ENCODE measurements around the gene TACR1.
A peak's percentile ranks its signal among the peaks of the same experiment; 100 is the strongest.
"Not testable (repeated sequence)": the region's sequence is repeated elsewhere in the genome, so short reads cannot be mapped to it uniquely, and the experiment has no call there.

TACR1 gene

DNA sequence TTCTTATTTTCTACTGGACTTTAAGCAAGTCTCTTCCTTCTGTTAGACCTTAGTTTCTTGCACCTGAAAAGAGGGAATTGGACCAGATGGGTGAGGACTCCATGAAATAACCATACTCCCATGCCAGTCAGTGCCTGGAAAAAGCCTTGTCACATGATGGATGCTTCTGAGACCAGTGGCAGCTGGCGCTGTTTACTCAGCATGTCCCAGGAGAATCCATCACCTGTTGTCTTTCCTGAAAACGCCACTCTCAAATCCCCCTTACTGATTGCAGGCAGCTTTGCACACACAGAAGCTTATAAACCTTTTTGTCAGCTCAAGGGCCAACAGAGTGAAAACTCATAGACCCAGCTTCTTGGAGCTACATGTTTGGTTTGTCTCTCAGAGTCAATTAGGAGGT is 123.2 kb downstream of the TACR1 start:
- DNase-seq, result peak; percentile 96

DNA sequence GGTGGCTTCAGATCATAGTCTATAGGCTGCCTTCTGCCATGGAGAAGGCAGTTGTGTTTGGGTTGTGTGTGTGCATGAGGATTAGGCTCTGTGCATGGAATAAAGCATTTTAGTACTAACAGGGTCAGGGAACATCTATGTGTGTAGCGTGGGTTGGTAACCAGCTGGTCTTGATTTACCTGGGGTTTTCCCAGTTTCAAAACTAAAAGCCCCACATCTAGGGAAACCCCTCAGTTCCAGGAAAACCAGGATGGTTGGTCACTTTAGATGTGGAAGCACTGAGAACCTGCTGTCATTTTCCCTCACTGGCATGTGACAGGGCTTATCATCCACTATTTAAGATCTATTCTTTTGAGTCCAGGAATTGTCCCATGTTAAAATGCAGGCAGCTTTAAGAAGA is 124.6 kb downstream of the TACR1 start:
- no peak for DNase-seq

GRCh38 chr2:75074228-75074627 is 125.1 kb downstream of the TACR1 start:
- no peak for DNase-seq

DNA sequence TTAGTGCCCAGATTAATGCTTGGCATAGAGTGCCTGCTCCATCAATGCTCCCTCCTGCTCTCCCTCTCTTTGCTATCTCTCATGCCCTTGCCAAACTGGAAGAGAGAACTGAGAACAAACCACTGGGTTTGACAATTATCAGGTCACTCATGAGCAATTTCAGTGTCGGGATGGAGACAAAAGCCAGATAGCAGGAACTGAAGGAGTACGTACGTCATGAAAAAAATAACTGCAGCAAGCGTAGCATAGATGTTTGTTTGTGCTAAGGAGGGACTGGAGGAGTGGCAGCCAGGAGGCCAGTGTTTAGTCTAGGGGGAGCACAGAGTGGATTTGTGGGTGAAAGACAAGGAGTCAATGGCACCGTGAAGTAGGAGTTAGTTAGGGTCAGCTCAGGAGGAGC is 127.6 kb downstream of the TACR1 start:
- DNase-seq, result no peak

- DNase-seq, result no peak
Measured at GRCh38 chr2:75068546-75068945, 130.8 kb downstream of the TACR1 start.

GRCh38 chr2:75067506-75067905 is 131.8 kb downstream of the TACR1 start:
- DNase-seq, result no peak

DNA sequence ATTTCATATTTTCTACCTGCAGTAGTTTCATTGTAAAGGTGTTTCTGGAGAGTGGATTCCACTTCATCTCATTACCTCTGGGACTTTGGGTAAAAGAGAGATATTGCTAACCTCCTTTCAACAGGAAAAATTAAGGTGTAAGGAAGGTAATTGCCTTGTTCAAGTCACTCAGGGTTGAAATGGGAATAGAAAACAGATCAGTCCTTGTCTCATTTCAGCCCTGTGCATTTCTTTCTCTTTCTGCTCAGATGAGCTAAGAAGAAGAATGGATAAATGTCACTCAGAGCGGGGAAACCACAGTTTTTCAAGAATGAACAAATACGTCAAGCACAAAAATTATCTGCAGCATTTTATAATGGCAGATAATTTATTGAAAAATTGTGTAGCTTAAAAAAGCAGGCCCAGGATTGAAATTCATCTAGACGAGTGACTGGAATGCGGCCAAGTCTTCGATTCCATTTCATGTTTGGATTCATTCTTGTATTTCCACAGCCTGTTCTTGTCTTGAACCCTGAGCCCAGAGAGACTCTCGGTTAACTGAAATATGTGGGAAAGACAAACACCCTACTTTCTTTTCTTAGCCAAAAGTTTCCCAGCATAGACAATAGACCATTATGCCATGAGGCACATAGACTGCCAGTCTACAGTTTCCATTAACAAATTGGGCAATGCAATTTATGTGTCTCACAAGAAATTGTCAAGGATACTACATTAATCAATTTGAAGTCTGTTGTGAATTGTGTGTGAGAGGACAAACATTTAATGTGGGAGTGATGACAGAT is 133.0 kb downstream of the TACR1 start:
- DNase-seq, result no peak

GRCh38 chr2:75065402-75066008 is 133.8 kb downstream of the TACR1 start:
- DNase-seq, result no peak

- DNase-seq, result peak; percentile 61
Measured at GRCh38 chr2:75064691-75065396, 134.5 kb downstream of the TACR1 start.

GRCh38 chr2:75063906-75064305 is 135.4 kb downstream of the TACR1 start:
- DNase-seq, result no peak

DNA sequence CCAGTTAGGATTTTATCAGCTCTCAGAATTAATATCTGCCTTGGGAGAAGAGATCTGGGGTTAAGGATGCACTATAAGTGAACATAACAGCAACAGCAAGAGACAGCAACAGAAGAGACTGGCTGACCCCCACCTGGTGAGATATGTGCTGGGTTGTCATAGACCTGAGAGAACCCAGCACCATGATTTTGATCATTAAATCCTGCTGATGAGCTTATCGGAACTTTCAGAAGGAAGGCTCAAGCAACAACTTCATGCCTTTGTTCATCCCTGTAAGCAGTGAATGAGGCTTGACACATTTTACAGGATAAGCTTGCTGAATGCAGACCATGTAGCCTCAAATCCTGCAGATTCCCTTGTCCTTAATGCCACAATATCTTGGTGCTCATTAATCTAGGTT is 140.9 kb downstream of the TACR1 start:
- no peak for DNase-seq

GRCh38 chr2:75057150-75057549 is 142.2 kb downstream of the TACR1 start:
- not testable (repeated sequence) for DNase-seq

- no peak for DNase-seq
Measured at GRCh38 chr2:75055820-75056675, 143.3 kb downstream of the TACR1 start.

- DNase-seq, result no peak
Measured at GRCh38 chr2:75055142-75055819, 144.0 kb downstream of the TACR1 start.

DNA sequence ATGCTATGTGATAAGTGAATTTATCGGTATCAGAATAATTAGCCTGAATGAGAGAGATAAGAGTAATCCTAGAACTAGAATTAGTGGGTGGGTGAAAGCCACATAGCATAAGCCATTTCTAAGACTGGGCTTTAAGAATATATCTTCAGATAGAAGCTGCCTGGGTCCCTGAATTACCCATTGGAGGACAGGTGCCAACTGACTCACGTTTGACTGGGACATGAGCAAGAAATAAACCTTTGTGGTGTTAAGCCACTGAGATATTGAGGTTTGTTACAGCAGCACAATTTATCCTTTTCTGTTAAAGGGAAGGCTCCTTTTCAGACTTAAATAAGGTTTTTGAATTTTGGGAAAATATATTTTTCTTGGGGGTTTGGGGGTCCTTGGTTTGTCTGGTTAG is 145.0 kb downstream of the TACR1 start:
- DNase-seq, result no peak

GRCh38 chr2:75053484-75054112 is 145.7 kb downstream of the TACR1 start:
- peak; percentile 52 for DNase-seq

GRCh38 chr2:75047992-75048625 is 151.2 kb downstream of the TACR1 start:
- no peak for DNase-seq

GRCh38 chr2:75047189-75047991 is 151.9 kb downstream of the TACR1 start:
- DNase-seq, result no peak

DNA sequence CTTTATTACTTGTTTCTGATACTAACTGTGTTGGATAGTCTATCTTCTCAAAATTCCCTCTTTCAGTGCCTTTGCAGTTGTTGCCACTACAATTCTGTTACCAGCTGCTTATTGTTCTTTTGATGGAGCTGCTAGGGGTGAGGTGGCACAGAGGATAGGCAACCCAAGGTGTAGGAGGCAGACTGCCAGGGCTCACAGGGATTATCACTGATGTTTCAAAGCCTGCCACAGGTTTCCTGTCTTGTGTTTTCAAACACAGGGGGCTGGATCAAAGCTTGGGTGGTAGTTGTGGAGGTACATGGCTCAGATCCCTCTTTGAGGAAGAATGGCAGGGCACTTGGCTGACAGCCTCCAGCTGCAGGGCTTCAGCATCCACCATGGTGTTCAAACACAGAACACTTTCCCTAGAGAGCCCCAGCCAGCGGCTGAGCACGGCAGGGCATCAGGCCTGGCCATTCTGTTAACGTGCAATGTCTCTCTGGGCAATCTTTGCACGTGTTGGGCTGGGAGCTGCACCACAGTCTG is 153.7 kb downstream of the TACR1 start:
- no peak for DNase-seq

DNA sequence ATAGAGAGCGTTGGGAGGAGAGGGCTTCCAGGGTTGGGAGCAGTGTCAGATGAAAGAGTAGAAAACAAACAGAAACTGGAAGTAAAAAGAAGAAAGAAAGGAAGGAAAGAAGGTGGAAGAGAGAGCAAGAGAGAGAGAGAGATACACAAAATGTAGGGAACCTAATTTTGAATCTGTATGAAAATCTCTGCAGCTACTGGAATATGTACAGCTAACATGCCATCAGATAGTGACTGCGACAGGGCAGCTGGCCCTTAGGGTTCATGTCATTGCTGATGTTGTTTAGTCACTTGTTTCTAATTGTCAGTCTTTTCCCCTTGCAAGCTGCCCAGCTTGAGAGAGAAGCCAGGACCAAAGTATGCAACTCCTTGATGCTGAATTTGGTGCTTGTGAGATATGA is 155.0 kb downstream of the TACR1 start:
- DNase-seq, result no peak

All from NCI-H345 (cell line).